Stromal cell of bone marrow (primary cell): ENCODE data around the gene CALHM1.

Experiments
- DNase-seq: peaks from one replicate; pipeline ENCODE4 v3.0.0-alpha.2; 2012; ENCODE audit warnings: low read depth

The CALHM1 gene

DNA sequence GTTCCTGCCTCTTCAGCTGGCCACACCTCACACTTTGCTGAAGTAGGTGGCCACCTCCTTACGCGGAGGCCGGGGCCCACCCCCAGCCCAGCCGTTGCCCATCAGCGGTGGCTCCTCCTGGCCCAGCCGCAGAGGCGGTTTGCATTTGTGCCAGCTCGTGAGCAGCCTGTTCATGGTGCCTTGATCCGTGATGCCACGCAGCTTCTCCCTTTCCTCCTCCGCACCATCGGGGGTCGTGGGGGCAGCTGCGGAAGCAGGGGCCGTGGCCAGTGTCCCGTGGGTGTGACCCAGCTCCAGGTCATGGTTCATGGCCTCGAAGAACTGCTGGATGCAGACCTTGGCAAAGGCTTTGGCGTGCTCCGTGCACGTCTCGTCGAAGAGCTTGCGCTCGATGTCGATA is 3.5 kb downstream of the CALHM1 start:
- no peak for DNase-seq

DNA sequence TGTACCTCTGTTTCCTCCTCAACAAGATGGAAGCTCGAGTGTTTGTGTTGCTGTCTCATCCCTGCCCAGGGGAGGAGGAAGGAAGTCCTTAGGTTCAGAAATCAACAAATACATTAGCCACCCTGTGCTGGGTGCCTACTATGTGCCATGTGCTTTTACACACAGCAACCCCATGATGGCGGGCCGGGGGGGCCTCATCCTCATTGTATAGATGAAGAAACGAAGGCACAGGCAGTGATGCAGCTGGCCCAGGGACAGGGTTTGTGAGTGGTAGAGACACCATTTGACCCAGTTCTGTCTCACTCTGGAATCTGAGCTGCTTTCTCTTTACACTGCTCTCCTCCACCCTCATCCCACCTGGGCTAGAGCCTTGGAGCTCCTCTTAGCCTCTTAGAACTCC is 4.7 kb downstream of the CALHM1 start:
- no peak for DNase-seq

DNA sequence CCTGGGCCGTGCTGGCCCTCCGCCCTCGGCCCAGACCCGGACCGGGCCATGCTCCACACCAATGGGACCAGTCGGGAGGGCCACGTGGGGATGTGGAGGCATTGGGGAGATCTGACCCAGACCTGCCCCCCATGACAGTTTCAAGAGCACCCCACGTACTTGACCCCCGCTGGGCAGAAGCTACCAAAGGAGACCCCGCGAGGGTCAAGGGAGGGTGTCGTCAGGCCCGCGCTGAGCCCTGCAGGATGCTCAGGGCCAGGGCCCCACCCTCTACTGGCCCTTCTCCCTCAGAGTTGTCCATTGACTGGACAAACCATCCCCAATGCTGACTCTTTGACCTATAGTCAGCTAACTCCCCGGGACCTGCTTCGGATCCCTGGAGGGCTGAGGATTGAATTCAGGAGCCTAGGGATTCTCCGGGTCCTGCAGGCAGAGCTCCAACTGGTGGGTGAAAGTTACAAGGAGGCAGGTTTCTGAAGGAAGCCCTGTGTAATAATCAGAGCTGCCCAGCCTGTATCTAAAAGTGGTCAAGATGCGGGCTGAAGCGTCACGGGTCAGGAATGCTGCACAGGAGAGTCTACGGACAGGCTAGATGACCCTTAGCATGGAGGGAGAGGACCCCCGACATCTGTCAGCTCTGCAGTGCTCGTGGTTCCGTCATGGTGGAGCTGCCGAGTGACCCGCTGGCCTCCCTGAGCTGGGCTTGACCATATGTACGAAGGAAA is 6.0 kb downstream of the CALHM1 start:
- DNase-seq = no peak

- no peak for DNase-seq
These were observed 6.7 kb downstream of the CALHM1 start, which contains the start of gene CALHM2 for GRCh38 chr10:103451831-103452505. Gene CALHM2 (minus strand): TSS chr10:103452370. CDS start chr10:103449941, 2,429 bp downstream.

GRCh38 chr10:103451091-103451813 is 7.4 kb downstream of the CALHM1 start:
- DNase-seq = peak; percentile 52

DNA sequence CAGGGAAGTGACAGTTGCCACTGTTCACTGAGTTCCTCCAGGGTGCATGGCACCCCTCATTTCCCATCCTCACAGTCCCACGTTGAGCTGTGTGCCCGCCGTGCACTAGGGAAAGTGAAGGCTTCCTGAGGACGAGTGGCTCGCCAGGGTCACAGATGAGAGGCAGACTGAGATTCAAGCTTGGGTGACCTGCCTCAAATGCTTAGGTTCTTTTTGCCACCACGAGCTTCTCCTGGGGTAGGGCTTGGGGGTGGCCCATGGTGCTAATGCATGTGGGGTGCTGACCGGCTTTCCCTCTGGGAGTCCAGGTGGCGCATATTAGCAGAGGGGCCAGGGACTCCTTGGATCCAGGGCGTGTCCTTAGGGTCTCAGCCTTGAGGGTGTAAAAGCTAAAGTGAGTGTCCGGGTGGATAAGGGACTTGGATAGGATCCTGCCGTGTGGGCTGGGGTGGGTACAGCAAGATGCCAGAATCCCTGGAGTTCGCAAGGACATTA is 8.5 kb downstream of the CALHM1 start:
- no peak for DNase-seq

DNA sequence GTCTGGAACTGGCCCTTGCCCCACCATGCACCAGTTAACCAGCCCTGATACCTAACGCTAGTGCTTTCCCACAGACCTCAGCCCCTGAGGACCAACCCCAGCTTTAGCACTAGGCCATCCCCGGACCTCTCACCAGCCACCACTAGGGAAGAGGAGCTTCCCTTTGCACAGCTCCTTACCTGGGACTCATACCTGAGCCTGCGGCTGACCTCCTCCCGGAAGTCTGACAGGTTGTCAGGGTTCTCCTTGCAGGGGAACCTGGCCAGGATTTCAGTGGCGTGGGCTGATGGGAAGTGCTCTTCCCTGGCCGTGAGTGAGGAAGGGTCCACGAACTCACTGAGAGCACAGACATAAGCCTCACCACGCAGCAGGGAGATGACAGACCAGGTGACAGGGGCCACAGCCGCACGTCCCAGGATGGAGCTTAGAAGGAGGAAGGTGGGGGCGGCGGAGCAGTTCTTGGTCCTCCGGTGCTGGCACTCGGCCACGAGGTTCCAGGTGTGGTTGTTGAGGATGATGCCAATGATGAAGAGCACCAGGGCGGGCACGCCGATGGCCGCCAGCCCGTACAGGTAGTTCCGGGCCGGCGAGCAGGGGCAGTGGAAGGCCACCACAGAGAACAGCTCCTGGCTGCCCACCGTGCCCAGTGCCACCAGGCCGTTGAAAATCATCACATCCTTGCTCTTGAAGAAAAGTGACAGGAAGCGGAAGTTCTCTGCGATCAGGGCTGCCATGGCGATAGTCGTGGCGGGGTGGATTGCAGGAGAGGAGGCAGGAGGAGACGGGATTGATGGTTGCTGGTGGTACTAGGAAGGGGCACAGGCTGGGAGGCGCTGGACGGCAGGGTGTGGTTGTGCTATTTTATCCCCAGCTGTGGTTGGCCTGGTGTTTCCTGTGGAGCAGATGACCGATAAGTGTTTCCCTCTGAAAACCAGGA is 9.2 kb downstream of the CALHM1 start:
- DNase-seq = no peak

DNA sequence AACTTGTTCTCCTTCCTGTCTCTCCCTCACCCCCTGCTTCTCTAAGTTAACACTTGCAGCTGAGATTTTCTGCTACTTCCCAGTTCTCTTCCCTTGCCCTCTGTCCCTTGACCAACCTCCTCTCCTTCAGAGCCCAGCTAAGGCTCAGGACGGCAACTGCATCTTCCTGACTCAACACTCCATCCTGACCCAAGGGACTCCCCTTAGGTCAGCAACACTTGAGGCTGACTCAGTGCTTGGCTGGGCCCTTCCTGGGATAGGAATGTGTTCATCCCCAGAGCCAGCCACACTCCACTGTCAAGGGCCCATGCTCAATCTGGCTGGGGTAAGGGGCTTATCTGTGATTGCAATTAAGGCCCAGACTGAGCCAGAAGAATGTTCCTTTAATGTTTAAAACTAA is 10.0 kb downstream of the CALHM1 start:
- peak; percentile 96 for DNase-seq

- DNase-seq = no peak
These were observed 11.5 kb downstream of the CALHM1 start for GRCh38 chr10:103447187-103447586.

- peak; percentile 93 for DNase-seq
These were observed 12.7 kb downstream of the CALHM1 start for GRCh38 chr10:103445767-103446567.

DNA sequence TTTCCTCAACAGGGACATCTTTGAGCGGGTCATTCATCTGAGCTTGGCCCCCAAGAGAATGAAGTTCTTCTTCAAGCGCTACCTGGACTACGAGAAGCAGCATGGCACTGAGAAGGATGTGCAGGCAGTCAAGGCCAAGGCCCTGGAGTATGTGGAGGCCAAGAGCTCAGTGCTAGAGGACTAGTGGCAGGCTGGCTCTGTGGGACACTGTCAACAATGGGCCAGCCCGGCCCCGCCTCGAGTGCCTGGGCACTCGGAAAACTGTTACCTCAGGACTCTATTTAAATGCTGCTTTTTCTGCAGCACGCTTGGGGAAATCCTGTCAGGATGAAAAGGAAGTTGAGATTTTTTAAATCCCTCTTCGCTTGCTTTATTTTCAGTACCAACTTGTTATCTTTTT is 13.3 kb downstream of the CALHM1 start:
- no peak for DNase-seq

- no peak for DNase-seq
These were observed 14.2 kb downstream of the CALHM1 start for GRCh38 chr10:103444478-103444877.

DNA sequence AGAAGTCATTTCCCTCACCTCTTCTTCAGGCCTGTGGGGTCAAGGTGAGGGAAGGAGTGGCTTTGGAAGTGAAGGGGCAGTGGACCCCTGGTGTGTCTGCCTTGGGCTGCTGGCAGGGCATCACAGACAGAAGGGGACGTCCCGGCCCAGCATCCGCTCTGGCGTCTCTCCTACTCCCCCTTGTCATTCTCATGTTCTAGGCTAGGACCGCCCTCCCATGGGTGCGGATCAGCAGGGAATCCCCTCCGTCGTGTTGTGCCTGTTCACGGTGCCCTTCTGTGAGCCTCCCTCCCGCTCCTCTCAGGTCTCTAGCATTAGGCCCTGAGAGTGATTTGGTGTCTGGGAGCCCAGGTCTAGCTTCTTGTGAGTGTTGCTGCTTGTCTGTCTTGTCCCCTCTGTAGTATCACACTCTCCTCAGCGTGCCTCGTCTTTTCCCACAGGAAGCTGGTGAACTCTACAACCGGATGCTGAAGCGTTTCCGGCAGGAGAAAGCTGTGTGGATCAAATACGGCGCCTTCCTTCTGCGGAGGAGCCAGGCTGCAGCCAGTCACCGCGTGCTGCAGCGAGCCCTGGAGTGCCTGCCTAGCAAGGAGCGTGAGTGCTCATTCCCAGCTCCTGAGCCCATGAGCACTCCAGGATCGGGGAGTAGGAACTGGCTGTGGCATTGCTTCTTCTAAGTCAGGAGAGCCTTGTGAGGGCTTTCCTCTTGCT is 15.1 kb downstream of the CALHM1 start:
- DNase-seq = no peak

- DNase-seq = peak; percentile 61
These were observed 16.7 kb downstream of the CALHM1 start for GRCh38 chr10:103442031-103442461.

DNA sequence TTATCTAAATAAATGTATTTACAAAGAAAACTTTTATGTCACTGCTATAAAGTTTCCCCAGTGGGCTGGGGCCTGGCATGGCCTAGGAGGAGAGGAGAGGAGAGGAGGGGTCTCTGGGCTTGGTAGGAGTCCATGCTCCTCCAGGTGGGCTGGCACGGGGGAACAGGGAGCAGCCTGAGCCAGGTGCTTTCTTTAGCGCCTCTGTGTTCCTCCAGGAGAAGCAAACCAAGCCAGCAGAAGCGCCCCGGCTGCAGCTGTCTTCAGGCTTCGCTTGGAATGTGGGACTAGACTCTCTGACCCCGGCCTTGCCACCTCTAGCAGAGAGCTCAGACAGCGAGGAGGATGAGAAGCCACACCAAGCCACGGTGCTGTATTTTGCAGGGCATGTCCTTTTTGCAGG is 17.1 kb downstream of the CALHM1 start:
- no peak for DNase-seq

DNA sequence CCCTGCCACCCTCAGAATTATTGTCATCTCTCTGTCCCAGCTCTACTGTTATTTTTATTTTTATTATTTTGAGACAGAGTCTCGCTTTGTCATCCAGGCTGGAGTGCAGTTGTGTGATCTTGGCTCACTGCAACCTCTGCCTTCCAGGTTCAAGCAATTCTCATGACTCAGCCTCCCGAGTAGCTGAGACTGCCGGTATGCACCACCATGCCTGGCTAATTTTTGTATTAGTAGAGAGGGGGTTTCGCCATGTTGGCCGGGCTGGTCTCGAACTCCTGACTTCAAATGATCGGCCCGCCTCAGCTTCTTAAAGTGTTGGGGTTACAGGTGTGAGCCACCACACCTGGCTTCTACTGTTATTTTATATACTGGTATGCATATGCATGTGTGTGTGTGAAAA is 17.5 kb downstream of the CALHM1 start:
- no peak for DNase-seq

DNA sequence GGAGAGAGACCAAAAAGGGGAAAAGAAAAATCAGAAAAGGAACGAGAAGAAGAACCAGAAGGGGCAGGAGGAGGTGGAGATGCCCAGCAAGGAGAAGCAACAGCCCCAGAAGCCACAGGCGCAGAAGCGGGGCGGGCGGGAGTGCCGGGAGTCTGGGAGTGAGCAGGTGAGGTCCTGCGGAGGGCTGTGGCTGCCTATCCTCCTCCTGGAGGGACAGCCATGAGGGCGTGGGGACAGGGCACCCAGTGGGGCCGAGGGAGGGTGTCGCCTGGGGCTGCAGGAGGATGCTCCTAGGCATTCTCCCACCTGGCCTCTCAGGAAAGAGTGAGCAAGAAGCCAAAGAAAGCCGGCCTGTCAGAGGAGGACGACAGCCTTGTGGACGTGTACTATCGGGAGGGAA is 18.3 kb downstream of the CALHM1 start:
- no peak for DNase-seq

DNA sequence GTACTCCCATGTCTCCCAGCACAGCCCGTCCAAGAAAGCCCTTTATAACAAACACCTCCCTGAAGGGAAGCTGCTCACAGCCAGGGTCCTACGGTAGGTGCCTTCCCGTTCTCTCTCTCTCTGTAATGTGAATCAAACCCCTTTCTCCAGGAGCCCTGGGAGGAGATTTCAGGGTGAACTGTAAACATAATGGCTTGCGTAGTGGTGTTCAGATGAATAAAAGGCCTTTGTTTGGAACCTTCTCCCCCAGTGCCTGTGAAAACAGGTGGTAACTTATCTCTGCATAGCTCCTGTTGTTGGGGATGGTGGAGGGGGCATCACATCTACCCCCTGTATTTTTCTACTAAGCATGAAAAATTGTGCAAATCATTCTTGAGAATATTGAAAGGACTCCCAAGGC is 18.9 kb downstream of the CALHM1 start:
- DNase-seq = no peak

DNA sequence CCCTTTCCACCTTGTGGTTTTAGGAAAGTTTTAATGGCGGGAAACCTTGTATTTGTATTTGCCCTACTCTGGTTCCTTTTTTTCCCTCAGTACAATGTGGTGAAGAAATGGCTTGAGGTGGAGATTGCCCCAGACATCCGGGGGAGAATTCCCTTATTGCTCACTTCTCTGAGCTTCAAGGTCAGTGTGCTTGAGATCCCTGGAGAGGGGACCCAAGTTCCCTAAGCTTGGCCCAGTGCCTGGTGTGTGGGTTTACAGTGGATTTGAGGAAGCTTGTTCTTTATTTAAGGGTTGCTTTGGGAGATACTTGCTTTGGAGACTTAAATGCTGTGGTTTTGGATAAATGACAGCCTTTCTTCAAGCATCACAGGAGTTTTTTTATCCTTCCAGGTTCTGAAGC is 24.8 kb downstream of the CALHM1 start:
- peak; percentile 67 for DNase-seq

- no peak for DNase-seq
These were observed 26.8 kb downstream of the CALHM1 start for GRCh38 chr10:103431902-103432301.
